HG03457 (cell line): Measurements from ENCODE around the gene METRNL.
"Not testable (repeated sequence)": the region's sequence is repeated elsewhere in the genome, so short reads cannot be mapped to it uniquely, and the experiment has no call there.

Source experiments
- ATAC-seq: cut with Tn5 transposase; IDR thresholded peaks from one replicate; pipeline ENCODE4 v1.9.1; 2021; ENCODE audit warnings: moderate number of reproducible peaks; ENCODE audit not compliant: unreplicated experiment

Gene METRNL

GRCh38 chr17:83134456-83134855 is 55.0 kb downstream of the METRNL start:
- ATAC-seq = not testable (repeated sequence)

- no peak for ATAC-seq
Measured at GRCh38 chr17:83135692-83136091, 56.3 kb downstream of the METRNL start.

GRCh38 chr17:83136156-83136555 is 56.7 kb downstream of the METRNL start:
- ATAC-seq = no peak

GRCh38 chr17:83136931-83137330 is 57.5 kb downstream of the METRNL start:
- ATAC-seq = no peak

- no peak for ATAC-seq
Measured at GRCh38 chr17:83137523-83137922, 58.1 kb downstream of the METRNL start.

GRCh38 chr17:83138820-83139219 is 59.4 kb downstream of the METRNL start:
- no peak for ATAC-seq

GRCh38 chr17:83139541-83140248 is 60.3 kb downstream of the METRNL start:
- ATAC-seq = not testable (repeated sequence)

GRCh38 chr17:83140249-83140566 is 60.8 kb downstream of the METRNL start:
- not testable (repeated sequence) for ATAC-seq

GRCh38 chr17:83142619-83143018 is 63.2 kb downstream of the METRNL start:
- no peak for ATAC-seq

GRCh38 chr17:83143817-83144231 is 64.4 kb downstream of the METRNL start:
- no peak for ATAC-seq
